ENCODE results near the gene MAGEB1.

The MAGEB1 gene

GRCh38 chrX:30217465-30217864 is 29.5 kb upstream of the MAGEB1 start:
- TF ChIP-seq POU6F1 (CRISPR knock-in tag; IDR thresholded peaks at IDR 0.05; ENCODE audit: borderline replicate concordance, low read depth) (no peak), TOX (CRISPR knock-in tag; IDR thresholded peaks at IDR 0.05; ENCODE audit: borderline replicate concordance) (no peak), PPARA (CRISPR knock-in tag; IDR thresholded peaks at IDR 0.05; ENCODE audit: borderline replicate concordance) (no peak), ISL1 (CRISPR knock-in tag; IDR thresholded peaks at IDR 0.05) (no peak), CSDC2 (CRISPR knock-in tag; IDR thresholded peaks at IDR 0.05) (no peak), ZNF70 (CRISPR knock-in tag; IDR thresholded peaks at IDR 0.05) (no peak), GLIS3 (CRISPR knock-in tag; IDR thresholded peaks at IDR 0.05) (no peak), RARB (CRISPR knock-in tag; IDR thresholded peaks at IDR 0.05) (no peak), ZNF8 (CRISPR knock-in tag; IDR thresholded peaks at IDR 0.05) (no peak), ZFP30 (CRISPR knock-in tag; IDR thresholded peaks at IDR 0.05) (no peak), ZNF565 (CRISPR knock-in tag; conservative IDR thresholded peaks at IDR 0.05; ENCODE audit: low read depth) (no peak)
- TF ChIP-seq, protein P1, sequence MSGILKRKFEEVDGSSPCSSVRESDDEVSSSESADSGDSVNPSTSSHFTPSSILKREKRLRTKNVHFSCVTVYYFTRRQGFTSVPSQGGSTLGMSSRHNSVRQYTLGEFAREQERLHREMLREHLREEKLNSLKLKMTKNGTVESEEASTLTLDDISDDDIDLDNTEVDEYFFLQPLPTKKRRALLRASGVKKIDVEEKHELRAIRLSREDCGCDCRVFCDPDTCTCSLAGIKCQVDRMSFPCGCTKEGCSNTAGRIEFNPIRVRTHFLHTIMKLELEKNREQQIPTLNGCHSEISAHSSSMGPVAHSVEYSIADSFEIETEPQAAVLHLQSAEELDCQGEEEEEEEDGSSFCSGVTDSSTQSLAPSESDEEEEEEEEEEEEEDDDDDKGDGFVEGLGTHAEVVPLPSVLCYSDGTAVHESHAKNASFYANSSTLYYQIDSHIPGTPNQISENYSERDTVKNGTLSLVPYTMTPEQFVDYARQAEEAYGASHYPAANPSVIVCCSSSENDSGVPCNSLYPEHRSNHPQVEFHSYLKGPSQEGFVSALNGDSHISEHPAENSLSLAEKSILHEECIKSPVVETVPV (CRISPR knock-in tag; IDR thresholded peaks at IDR 0.05): no peak
- TF ChIP-seq, protein P2, sequence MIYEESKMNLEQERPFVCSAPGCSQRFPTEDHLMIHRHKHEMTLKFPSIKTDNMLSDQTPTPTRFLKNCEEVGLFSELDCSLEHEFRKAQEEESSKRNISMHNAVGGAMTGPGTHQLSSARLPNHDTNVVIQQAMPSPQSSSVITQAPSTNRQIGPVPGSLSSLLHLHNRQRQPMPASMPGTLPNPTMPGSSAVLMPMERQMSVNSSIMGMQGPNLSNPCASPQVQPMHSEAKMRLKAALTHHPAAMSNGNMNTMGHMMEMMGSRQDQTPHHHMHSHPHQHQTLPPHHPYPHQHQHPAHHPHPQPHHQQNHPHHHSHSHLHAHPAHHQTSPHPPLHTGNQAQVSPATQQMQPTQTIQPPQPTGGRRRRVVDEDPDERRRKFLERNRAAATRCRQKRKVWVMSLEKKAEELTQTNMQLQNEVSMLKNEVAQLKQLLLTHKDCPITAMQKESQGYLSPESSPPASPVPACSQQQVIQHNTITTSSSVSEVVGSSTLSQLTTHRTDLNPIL (CRISPR knock-in tag; IDR thresholded peaks at IDR 0.05; ENCODE audit: low read depth): no peak
- ATAC-seq: no peak

- no peak for ATAC-seq
- TF ChIP-seq ZFP3 (CRISPR knock-in tag; IDR thresholded peaks at IDR 0.05) (no peak), ZNF565 (CRISPR knock-in tag; conservative IDR thresholded peaks at IDR 0.05; ENCODE audit: low read depth) (no peak), RARB (CRISPR knock-in tag; IDR thresholded peaks at IDR 0.05) (no peak), ARNTL (CRISPR knock-in tag; IDR thresholded peaks at IDR 0.05; ENCODE audit: borderline replicate concordance, low read depth) (no peak), ZC3H10 (CRISPR knock-in tag; IDR thresholded peaks at IDR 0.05) (no peak)
- TF ChIP-seq, protein P2 (CRISPR knock-in tag; IDR thresholded peaks at IDR 0.05; ENCODE audit: low read depth): no peak
- TF ChIP-seq, protein P1 (CRISPR knock-in tag; IDR thresholded peaks at IDR 0.05): no peak
Observed at GRCh38 chrX:30219372-30219771, 27.6 kb upstream of the MAGEB1 start.

DNA sequence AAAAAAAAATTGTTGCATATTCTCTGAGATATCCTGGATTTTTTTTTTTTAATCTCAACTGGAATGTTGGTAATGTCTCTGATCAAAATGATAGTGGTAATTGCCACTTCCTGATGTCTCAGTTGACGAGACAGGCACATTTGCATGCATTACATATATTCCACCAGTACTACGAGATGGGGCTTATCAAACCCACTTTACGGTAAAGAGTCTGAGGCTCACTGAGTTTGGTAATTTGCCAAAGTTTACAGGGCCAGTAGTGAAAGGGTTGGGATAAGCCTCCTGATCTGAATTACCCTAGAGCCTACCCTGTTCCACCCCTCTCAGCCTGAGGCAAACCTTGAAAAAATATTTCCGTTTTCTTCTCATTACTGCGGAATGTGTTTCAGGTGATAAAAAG is 26.3 kb upstream of the MAGEB1 start:
- no peak for ATAC-seq
- TF ChIP-seq ISL1 (CRISPR knock-in tag; IDR thresholded peaks at IDR 0.05) (no peak), PPARA (CRISPR knock-in tag; IDR thresholded peaks at IDR 0.05; ENCODE audit: borderline replicate concordance) (no peak), ZNF565 (CRISPR knock-in tag; conservative IDR thresholded peaks at IDR 0.05; ENCODE audit: low read depth) (no peak), ZNF8 (CRISPR knock-in tag; IDR thresholded peaks at IDR 0.05) (no peak), BACH2 (CRISPR knock-in tag; IDR thresholded peaks at IDR 0.05; ENCODE audit: borderline replicate concordance) (no peak), TCF4 (CRISPR knock-in tag; IDR thresholded peaks at IDR 0.05; ENCODE audit: borderline replicate concordance) (no peak), ESRRG (CRISPR knock-in tag; IDR thresholded peaks at IDR 0.05) (no peak), TOX (CRISPR knock-in tag; IDR thresholded peaks at IDR 0.05; ENCODE audit: borderline replicate concordance) (no peak), ZC3H10 (CRISPR knock-in tag; IDR thresholded peaks at IDR 0.05) (no peak), ARNTL (CRISPR knock-in tag; IDR thresholded peaks at IDR 0.05; ENCODE audit: borderline replicate concordance, low read depth) (no peak), ZNF70 (CRISPR knock-in tag; IDR thresholded peaks at IDR 0.05) (no peak), ZFP30 (CRISPR knock-in tag; IDR thresholded peaks at IDR 0.05) (no peak)

DNA sequence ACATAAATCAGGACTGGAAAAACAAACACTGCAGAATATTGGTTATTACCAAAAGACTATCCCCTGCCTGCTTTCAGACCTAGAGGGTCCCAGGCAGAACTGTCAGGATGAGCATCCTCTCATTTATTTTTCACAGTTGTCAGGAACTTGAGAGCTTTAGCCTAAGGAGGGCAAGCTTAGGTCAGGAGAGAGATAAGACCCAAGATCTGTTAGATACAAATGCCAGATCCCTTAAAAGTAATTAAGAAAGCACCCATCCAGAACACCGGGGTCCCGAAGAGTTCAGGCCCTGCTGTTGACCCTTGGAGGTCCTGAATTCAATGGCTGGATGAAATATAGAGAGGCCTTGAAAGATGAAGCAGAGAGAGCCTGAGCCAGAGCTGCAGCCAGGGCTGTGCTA is 22.4 kb upstream of the MAGEB1 start:
- ATAC-seq: no peak

More for the DNA sequence above, 22.4 kb upstream of the MAGEB1 start:
- no peak for TF ChIP-seq SNAI2 (CRISPR knock-in tag; IDR thresholded peaks at IDR 0.05)
- no peak for TF ChIP-seq ZNF8 (CRISPR knock-in tag; IDR thresholded peaks at IDR 0.05)
- TF ChIP-seq POU6F1 (CRISPR knock-in tag; IDR thresholded peaks at IDR 0.05; ENCODE audit: borderline replicate concordance, low read depth): no peak
- TF ChIP-seq PATZ1 (CRISPR knock-in tag; IDR thresholded peaks at IDR 0.05; ENCODE audit: borderline replicate concordance): no peak

Measured in SK-N-SH treated with all-trans-retinoic acid at 6 μM for 48 hours (cell line).